Activated T-cell treated with anti-CD3 and anti-CD28 coated beads, Interleukin-2, amount 50 U/mL, for 72 hours (primary cell): Measurements from ENCODE around the gene ACLY. TPM values are rescaled to one million over a fixed set of nuclear protein-coding genes. Genes with fewer than 3 reads are reported as not detected.
A peak's percentile ranks its signal among the peaks of the same experiment; 100 is the strongest.

Experiments used
- ATAC-seq, 2 donors: fragments of 150-1000 bp; cut with Tn5 transposase; replicated peaks in 1 of 2; 2 replicates each; pipeline ENCODE4 v1.10.0; 2021; ENCODE audit warnings: moderate library complexity in 2 of 2, mild to moderate bottlenecking in 1 of 2
- DNase-seq, 2 donors: peaks; one replicate each; pipeline ENCODE4 v3.0.0; 2021 to 2022; ENCODE audit warnings: mixed read lengths in 1 of 2
- H3K27ac Mint-ChIP-seq: one replicate; pipeline ENCODE4 v1.8.0; 2022; ENCODE audit warnings: mild to moderate bottlenecking, moderate library complexity, mixed read lengths
- H3K27me3 Mint-ChIP-seq: one replicate; pipeline ENCODE4 v1.8.0; 2022; ENCODE audit warnings: low read depth, mixed read lengths
- H3K36me3 Mint-ChIP-seq, 2 donors: one replicate each; pipeline ENCODE4 v1.8.0; 2022; ENCODE audit warnings: mixed read lengths in 2 of 2, mild to moderate bottlenecking in 1 of 2; ENCODE audit not compliant: insufficient read depth in 2 of 2
- H3K4me1 Mint-ChIP-seq: one replicate; pipeline ENCODE4 v1.8.0; 2022; ENCODE audit warnings: low read depth, mixed read lengths
- H3K4me3 Mint-ChIP-seq, 2 donors: one replicate each; pipeline ENCODE4 v1.8.0; 2022; ENCODE audit warnings: mild to moderate bottlenecking in 2 of 2, mixed read lengths in 2 of 2, moderate library complexity in 2 of 2
- H3K9me3 Mint-ChIP-seq, 2 donors: one replicate each; pipeline ENCODE4 v1.8.0; 2022; ENCODE audit warnings: mixed read lengths in 2 of 2
- total RNA-seq, 2 donors: library from RNA; stranded (reverse); gene quantifications; one replicate each; pipeline ENCODE4 v1.2.3, GENCODE V29; 2022

Gene ACLY
- total RNA-seq, 2 donors from 2014 or later, result 124 to 129 TPM

DNA sequence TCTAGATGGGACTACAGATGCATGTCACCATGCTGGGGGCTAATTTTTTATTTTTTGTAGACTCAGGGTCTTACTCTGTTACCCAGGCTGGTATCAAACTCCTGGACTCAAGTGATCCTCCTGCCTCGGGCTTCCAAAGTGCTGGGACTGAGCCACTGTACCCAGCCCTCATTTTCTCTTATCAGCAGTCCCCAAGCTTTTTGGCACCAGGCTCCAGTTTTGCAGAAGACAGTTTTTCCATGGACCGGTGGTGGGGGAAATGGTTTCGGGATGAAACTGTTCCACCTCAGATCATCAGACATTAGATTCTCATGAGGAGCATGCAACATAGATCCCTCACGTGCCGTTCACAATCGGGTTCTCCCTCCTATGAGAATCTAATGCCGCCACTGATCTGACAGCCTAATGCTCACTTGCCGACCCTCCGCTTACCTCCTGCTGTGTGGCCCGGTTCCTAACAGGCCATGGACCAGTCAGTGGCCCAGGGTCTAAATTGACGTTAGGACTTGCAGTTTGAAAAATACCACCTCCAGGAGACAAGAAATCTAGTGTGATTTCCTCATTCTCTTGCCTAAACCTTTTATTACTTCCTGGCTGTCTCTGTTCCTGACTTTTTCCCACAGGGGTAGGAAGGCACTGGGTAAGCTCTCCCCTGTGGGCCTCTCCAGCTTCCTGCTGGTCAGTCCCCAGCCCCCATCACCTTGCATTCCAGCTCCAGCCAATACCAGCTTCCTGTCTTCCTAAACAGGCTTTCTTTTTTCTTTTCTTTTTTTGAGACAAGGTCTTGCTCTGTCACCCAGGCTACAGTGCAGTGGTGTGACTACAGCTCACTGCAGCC is 38.5 kb upstream of the ACLY start:
- Mint-ChIP-seq H3K36me3 (no peaks in the 10 kb centered on the region), H3K27ac (no peak overlapping the region), H3K4me1 (no peaks in the 10 kb centered on the region), H3K27me3 (no peaks in the 10 kb centered on the region), H3K4me3 (no peak overlapping the region), H3K9me3 (no peaks in the 10 kb centered on the region)
- ATAC-seq, result no peak
- no peak for DNase-seq

DNA sequence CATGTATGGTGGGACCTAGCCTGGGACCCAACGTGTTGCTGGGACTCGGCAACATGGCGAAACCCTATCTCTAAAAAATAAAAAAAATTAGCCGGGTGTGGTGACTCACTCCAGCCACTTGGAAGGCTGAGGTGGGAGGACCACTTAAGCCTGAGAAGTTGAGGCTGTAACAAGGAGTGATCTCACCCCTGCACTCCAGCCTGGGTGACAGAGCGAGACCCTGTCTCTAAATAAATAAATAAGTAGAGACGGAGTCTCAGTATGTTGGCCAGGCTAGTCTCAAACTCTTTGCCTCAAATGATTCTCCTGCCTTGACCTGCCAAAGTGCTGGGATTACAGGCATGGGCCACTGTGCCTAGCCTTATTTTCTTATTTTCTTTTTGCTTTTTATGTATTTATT is 37.8 kb upstream of the ACLY start:
- Mint-ChIP-seq H3K36me3 (no peaks in the 10 kb centered on the region), H3K4me1 (no peaks in the 10 kb centered on the region), H3K9me3 (no peaks in the 10 kb centered on the region), H3K4me3 (no peak overlapping the region), H3K27me3 (no peaks in the 10 kb centered on the region), H3K27ac (no peak overlapping the region)
- ATAC-seq (no peak), DNase-seq (no peak)

DNA sequence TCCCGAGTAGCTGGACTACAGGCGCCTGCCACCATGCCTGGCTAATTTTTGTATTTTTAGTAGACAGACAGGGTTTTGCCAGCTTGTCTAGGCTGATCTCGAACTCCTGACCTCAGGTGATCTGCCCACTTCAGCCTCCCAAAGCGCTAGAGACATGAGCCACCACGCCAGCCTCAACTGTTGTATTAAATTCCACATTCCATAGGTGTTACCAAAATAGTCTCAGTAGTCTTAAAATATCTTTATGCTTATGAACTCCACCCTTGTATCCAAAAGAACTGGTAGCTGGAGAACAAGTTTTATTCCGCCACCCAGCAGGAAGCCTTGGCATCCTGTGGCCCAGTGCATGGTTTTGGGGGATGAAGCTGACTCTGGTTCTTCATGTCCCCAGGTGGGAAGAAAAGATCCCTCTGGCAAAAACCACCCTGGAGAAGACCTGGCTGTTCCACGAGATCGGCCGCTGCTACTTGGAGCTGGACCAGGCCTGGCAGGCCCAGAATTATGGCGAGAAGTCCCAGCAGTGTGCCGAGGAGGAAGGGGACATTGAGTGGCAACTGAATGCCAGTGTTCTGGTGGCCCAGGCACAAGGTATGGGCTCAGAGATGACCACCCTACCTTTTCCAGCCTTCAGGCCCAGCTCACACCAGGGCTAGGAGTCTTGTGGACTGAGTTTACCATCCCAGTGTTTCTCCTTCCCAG is 30.2 kb upstream of the ACLY start:
- Mint-ChIP-seq H3K4me3 (no peak overlapping the region), H3K36me3 (no peaks in the 10 kb centered on the region), H3K27me3 (no peaks in the 10 kb centered on the region), H3K27ac (no peak overlapping the region), H3K9me3 (no peaks in the 10 kb centered on the region), H3K4me1 (no peaks in the 10 kb centered on the region)
- DNase-seq (no peak), ATAC-seq (no peak)

- no peak for DNase-seq
- no peaks in the 10 kb centered on the region for H3K27me3 Mint-ChIP-seq
- H3K4me1 Mint-ChIP-seq, result no peaks in the 10 kb centered on the region
- no peak overlapping the region for H3K4me3 Mint-ChIP-seq
- no peak overlapping the region for H3K27ac Mint-ChIP-seq
- ATAC-seq, result no peak
- H3K9me3 Mint-ChIP-seq, result no peaks in the 10 kb centered on the region
- no peaks in the 10 kb centered on the region for H3K36me3 Mint-ChIP-seq
These were observed 26.2 kb upstream of the ACLY start for GRCh38 chr17:41944943-41945342.

DNA sequence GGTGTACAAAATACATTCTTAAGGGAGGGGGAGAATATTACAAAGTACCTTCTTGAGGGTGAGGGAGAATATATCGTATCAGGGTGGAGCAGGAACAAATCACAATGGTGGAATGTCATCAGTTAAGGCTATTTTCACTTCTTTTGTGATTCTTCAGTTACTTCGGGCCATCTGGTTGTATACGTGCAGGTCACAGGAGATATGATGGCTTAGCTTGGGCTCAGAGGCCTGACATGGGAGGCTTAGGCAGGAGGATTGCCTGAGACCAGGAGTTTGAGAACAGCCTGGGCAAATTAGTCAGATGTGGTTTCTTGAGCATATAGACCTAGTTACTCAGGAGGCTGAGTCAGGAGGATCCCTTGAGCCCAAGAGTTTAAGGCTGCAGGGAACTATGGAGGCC is 24.7 kb upstream of the ACLY start:
- DNase-seq, result no peak
- no peaks in the 10 kb centered on the region for H3K36me3 Mint-ChIP-seq
- H3K9me3 Mint-ChIP-seq, result no peaks in the 10 kb centered on the region
- no peaks in the 10 kb centered on the region for H3K27me3 Mint-ChIP-seq
- ATAC-seq, result no peak
- no peak overlapping the region for H3K27ac Mint-ChIP-seq
- H3K4me1 Mint-ChIP-seq, result no peaks in the 10 kb centered on the region
- no peak overlapping the region for H3K4me3 Mint-ChIP-seq

GRCh38 chr17:41942626-41943373 is 24.0 kb upstream of the ACLY start:
- H3K27me3 Mint-ChIP-seq, result no peaks in the 10 kb centered on the region
- no peaks in the 10 kb centered on the region for H3K36me3 Mint-ChIP-seq
- no peaks in the 10 kb centered on the region for H3K4me1 Mint-ChIP-seq
- H3K4me3 Mint-ChIP-seq, result no peak overlapping the region
- ATAC-seq, result no peak
- no peaks in the 10 kb centered on the region for H3K9me3 Mint-ChIP-seq
- H3K27ac Mint-ChIP-seq, result no peak overlapping the region
- DNase-seq, result no peak

- no peak overlapping the region for H3K4me3 Mint-ChIP-seq
- no peaks in the 10 kb centered on the region for H3K4me1 Mint-ChIP-seq
- no peak for ATAC-seq
- no peaks in the 10 kb centered on the region for H3K27me3 Mint-ChIP-seq
- no peak for DNase-seq
- no peaks in the 10 kb centered on the region for H3K36me3 Mint-ChIP-seq
- H3K9me3 Mint-ChIP-seq, result no peaks in the 10 kb centered on the region
- no peak overlapping the region for H3K27ac Mint-ChIP-seq
These were observed 22.4 kb upstream of the ACLY start for GRCh38 chr17:41941168-41941567.

DNA sequence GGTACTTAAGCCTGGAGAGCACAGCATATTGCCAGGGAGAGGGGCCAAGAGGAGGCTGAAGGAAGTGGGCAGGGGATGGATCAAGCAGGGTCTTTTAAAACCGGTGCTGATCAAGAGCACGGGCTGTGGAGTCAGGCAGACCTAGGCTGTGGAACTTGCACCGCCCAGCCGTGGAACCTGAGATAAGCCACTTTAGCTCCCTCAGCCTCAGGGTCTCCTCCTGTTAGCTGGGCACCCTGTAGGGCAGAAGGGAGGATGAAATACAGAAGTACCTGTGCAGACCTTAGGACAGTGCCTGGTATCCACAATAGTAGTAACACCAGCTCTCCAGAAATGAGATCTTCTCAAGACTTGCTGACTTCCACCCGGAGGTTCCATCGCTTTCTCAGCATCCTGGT is 20.9 kb upstream of the ACLY start:
- no peaks in the 10 kb centered on the region for H3K9me3 Mint-ChIP-seq
- no peak for ATAC-seq
- no peaks in the 10 kb centered on the region for H3K36me3 Mint-ChIP-seq
- no peak overlapping the region for H3K4me3 Mint-ChIP-seq
- no peaks in the 10 kb centered on the region for H3K27me3 Mint-ChIP-seq
- no peak for DNase-seq
- H3K27ac Mint-ChIP-seq, result no peak overlapping the region
- H3K4me1 Mint-ChIP-seq, result no peaks in the 10 kb centered on the region

- ATAC-seq (no peak), DNase-seq (no peak)
- H3K9me3 Mint-ChIP-seq, result no peaks in the 10 kb centered on the region
- no peaks in the 10 kb centered on the region for H3K36me3 Mint-ChIP-seq
- no peak overlapping the region for H3K27ac Mint-ChIP-seq
- no peaks in the 10 kb centered on the region for H3K4me1 Mint-ChIP-seq
- H3K27me3 Mint-ChIP-seq, result no peaks in the 10 kb centered on the region
- H3K4me3 Mint-ChIP-seq, result no peak overlapping the region
These were observed 20.4 kb upstream of the ACLY start for GRCh38 chr17:41939044-41939692.

- no peaks in the 10 kb centered on the region for H3K36me3 Mint-ChIP-seq
- no peaks in the 10 kb centered on the region for H3K27me3 Mint-ChIP-seq
- ATAC-seq (no peak), DNase-seq (no peak)
- no peak overlapping the region for H3K4me3 Mint-ChIP-seq
- H3K9me3 Mint-ChIP-seq, result no peaks in the 10 kb centered on the region
- H3K4me1 Mint-ChIP-seq, result no peaks in the 10 kb centered on the region
- H3K27ac Mint-ChIP-seq, result no peak overlapping the region
These were observed 19.5 kb upstream of the ACLY start for GRCh38 chr17:41937970-41938954.

- no peak overlapping the region for H3K4me3 Mint-ChIP-seq
- no peaks in the 10 kb centered on the region for H3K9me3 Mint-ChIP-seq
- no peak overlapping the region for H3K27ac Mint-ChIP-seq
- no peak for ATAC-seq
- H3K4me1 Mint-ChIP-seq, result peaks cover 17% of the 10 kb centered on the region
- no peak for DNase-seq
- no peaks in the 10 kb centered on the region for H3K36me3 Mint-ChIP-seq
- H3K27me3 Mint-ChIP-seq, result no peaks in the 10 kb centered on the region
These were observed 16.9 kb upstream of the ACLY start for GRCh38 chr17:41935641-41936040.

DNA sequence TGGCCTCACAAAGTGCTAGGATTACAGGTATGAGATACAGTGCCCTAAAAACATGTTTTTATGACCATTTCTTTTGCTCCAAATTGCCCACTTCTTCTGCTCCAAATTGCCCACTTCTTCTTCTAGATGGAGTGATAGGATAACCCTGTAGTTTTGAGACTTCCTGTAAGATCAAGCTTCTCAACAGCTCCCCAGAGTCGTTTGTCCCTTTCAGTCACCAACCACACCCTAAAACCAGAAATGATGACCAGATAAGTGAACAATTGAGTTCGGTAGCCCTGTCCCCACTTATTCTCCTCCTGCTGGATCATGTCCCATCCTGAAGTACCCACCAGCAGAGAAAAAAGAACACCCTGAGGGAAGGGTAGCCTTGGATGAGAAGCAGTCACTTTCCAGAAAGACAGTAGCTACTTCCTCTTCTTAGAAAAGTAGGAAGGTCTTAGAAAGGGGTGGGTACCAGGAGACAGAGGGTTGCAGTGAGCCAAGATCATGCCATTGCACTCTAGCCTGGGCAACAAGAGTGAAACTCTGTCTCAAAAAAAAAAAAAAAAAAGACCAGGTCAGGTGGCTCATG is 14.2 kb upstream of the ACLY start:
- Mint-ChIP-seq H3K27me3 (no peaks in the 10 kb centered on the region), H3K27ac (no peak overlapping the region), H3K36me3 (peaks cover 0 to 2% of the 10 kb centered on the region in 2 donors), H3K9me3 (no peaks in the 10 kb centered on the region), H3K4me3 (peak overlapping the region in 1 of 2 donors; percentile 16), H3K4me1 (peaks cover 34% of the 10 kb centered on the region)
- no peak for ATAC-seq
- DNase-seq, result no peak
